ENCODE data around the gene CDKAL1.
A peak's percentile ranks its signal among the peaks of the same experiment; 100 is the strongest.

The CDKAL1 gene

DNA sequence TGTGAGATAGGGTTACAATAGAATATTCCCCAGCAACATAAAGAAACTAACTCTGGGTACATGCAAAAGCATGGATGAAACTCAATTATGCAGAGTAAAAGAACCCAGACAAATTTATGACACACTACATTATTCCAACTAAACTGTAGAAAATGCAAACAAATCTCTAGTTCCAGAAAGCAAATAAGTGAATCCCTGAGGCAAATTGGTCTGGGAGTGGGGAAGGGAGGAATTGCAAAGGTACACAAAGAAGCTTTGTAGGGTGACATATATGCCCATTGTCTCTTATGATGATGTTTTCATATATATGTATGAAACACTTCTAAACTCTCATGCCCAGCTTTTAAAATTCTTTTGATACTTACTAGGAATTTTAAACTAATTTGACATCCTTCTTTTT, 266.0 kb downstream of the CDKAL1 start:
- no peak for TF ChIP-seq CTCF (IDR thresholded peaks at IDR 0.05; ENCODE audit: low read length, missing control alignments)
- no peak for DNase-seq (ENCODE audit: low read depth)
- H3K4me3 ChIP-seq (replicated peaks; ENCODE audit: low read depth, low read length), result no peak overlapping the region

GRCh38 chr6:20800653-20801052, 266.4 kb downstream of the CDKAL1 start:
- no peak for TF ChIP-seq CTCF (IDR thresholded peaks at IDR 0.05; ENCODE audit: low read length, missing control alignments)
- no peak for DNase-seq (ENCODE audit: low read depth)
- H3K4me3 ChIP-seq (replicated peaks; ENCODE audit: low read depth, low read length), result no peak overlapping the region

GRCh38 chr6:20801595-20801994, 267.3 kb downstream of the CDKAL1 start:
- DNase-seq (ENCODE audit: low read depth), result no peak
- TF ChIP-seq CTCF (IDR thresholded peaks at IDR 0.05; ENCODE audit: low read length, missing control alignments), result no peak
- H3K4me3 ChIP-seq (replicated peaks; ENCODE audit: low read depth, low read length), result no peak overlapping the region

DNA sequence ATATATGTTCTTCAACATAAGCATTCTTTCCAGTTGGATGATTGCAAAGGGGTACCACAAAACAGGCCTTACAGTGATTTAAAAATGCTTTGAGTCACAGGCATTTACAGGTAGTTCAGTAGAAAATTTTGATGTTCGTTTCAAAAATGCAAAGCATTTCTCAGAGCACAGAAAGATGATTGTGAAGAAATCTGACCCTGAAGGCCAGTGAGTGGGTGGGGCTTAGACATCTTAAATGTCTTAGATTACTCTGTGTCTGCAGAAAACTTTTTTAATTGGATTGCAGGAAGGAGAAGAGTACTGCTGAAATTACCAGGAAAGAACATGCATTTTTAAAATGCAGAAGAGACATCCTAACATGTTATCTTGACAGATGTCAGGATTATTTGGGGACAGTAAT, 268.3 kb downstream of the CDKAL1 start:
- TF ChIP-seq CTCF (IDR thresholded peaks at IDR 0.05; ENCODE audit: low read length, missing control alignments), result no peak
- peak; percentile 13 for DNase-seq (ENCODE audit: low read depth)
- no peak overlapping the region for H3K4me3 ChIP-seq (replicated peaks; ENCODE audit: low read depth, low read length)

- no peak overlapping the region for H3K4me3 ChIP-seq (replicated peaks; ENCODE audit: low read depth, low read length)
- TF ChIP-seq CTCF (IDR thresholded peaks at IDR 0.05; ENCODE audit: low read length, missing control alignments), result no peak
- no peak for DNase-seq (ENCODE audit: low read depth)
These were observed 270.8 kb downstream of the CDKAL1 start for GRCh38 chr6:20805021-20805420.

DNA sequence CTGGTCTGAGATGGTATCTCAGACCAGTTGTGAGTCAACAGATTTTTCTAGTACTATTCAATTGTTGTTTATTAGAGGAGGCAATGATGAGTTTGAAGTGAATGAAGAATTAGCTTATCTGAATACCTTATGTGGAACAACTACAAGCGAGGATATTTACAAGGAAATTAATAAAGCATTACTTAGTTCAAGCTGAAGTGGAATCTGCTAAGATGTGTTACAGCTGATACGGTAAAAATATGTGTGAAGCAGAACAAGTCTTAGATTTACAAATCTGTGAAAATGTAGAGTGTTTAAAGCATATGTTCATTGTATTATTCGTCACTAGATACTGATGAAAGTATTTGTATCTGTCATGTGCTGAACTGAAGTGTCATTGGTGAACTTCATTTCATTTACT, 272.4 kb downstream of the CDKAL1 start:
- H3K4me3 ChIP-seq (replicated peaks; ENCODE audit: low read depth, low read length), result no peak overlapping the region
- no peak for DNase-seq (ENCODE audit: low read depth)
- TF ChIP-seq CTCF (IDR thresholded peaks at IDR 0.05; ENCODE audit: low read length, missing control alignments), result no peak

DNA sequence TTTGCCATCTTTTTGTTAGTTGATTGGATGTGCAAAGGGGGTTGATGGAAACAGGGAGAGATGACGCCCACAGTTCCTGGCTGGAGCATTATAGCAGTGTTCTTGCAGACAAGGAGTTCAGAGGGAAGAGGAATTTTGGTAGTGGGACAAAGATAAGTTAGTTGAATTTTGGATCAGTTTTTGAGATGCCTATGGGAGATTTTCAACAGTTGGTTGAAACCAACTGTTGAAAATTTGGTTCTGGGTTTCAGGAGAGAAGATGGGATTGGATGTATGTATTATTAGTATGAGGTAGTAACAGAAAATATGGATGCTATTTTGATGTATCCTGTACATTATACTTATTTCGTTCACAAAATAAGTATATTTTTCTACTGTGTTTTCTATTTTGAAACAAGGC, 274.2 kb downstream of the CDKAL1 start:
- TF ChIP-seq CTCF (IDR thresholded peaks at IDR 0.05; ENCODE audit: low read length, missing control alignments), result no peak
- H3K4me3 ChIP-seq (replicated peaks; ENCODE audit: low read depth, low read length), result no peak overlapping the region

More for the DNA sequence above, 274.2 kb downstream of the CDKAL1 start:
- DNase-seq (ENCODE audit: low read depth), result no peak
